ENCODE data around the gene CARMIL3.

Gene CARMIL3

GRCh38 chr14:24072881-24073877, 21.4 kb downstream of the CARMIL3 start:
- H3K36me3 ChIP-seq (ENCODE audit: control insufficient read depth, insufficient read depth, low read length, severe bottlenecking): no peaks in the 10 kb centered on the region

GRCh38 chr14:24074625-24075484, 23.0 kb downstream of the CARMIL3 start:
- Histone ChIP-seq H3K4me3 (ENCODE audit: low read length) (no peak overlapping the region), H3K27me3 (replicated peaks; ENCODE audit: control insufficient read depth, insufficient read depth, low read length) (peaks cover 90% of the 10 kb centered on the region), H3K9me3 (ENCODE audit: control insufficient read depth, low read length) (no peaks in the 10 kb centered on the region), H3K36me3 (ENCODE audit: control insufficient read depth, insufficient read depth, low read length, severe bottlenecking) (no peaks in the 10 kb centered on the region), H3K4me1 (ENCODE audit: control insufficient read depth, insufficient read depth, low read length) (no peaks in the 10 kb centered on the region), H3K9ac (ENCODE audit: low read length) (no peak overlapping the region)
- DNase-seq (ENCODE audit: low read depth): no peak

More at GRCh38 chr14:24072881-24073877, 21.4 kb downstream of the CARMIL3 start:
- DNase-seq (ENCODE audit: low read depth): no peak
- H3K9me3 ChIP-seq (ENCODE audit: control insufficient read depth, low read length): no peaks in the 10 kb centered on the region
- no peaks in the 10 kb centered on the region for H3K4me1 ChIP-seq (ENCODE audit: control insufficient read depth, insufficient read depth, low read length)
- H3K27me3 ChIP-seq (replicated peaks; ENCODE audit: control insufficient read depth, insufficient read depth, low read length): peaks cover 84% of the 10 kb centered on the region
- no peak overlapping the region for H3K4me3 ChIP-seq (ENCODE audit: low read length)
- H3K9ac ChIP-seq (ENCODE audit: low read length): no peak overlapping the region

- Histone ChIP-seq H3K4me3 (ENCODE audit: low read length) (no peak overlapping the region), H3K9me3 (ENCODE audit: control insufficient read depth, low read length) (no peaks in the 10 kb centered on the region), H3K4me1 (ENCODE audit: control insufficient read depth, insufficient read depth, low read length) (peaks cover 3% of the 10 kb centered on the region), H3K9ac (ENCODE audit: low read length) (no peak overlapping the region), H3K27me3 (replicated peaks; ENCODE audit: control insufficient read depth, insufficient read depth, low read length) (peaks cover 90% of the 10 kb centered on the region), H3K36me3 (ENCODE audit: control insufficient read depth, insufficient read depth, low read length, severe bottlenecking) (no peaks in the 10 kb centered on the region)
- no peak for DNase-seq (ENCODE audit: low read depth)
Observed at GRCh38 chr14:24075485-24076301, 23.9 kb downstream of the CARMIL3 start.

- H3K36me3 ChIP-seq (ENCODE audit: control insufficient read depth, insufficient read depth, low read length, severe bottlenecking): no peaks in the 10 kb centered on the region
- H3K4me3 ChIP-seq (ENCODE audit: low read length): no peak overlapping the region
- H3K9ac ChIP-seq (ENCODE audit: low read length): no peak overlapping the region
- H3K27me3 ChIP-seq (replicated peaks; ENCODE audit: control insufficient read depth, insufficient read depth, low read length): peaks cover 87% of the 10 kb centered on the region
- H3K4me1 ChIP-seq (ENCODE audit: control insufficient read depth, insufficient read depth, low read length): peaks cover 8% of the 10 kb centered on the region
- H3K9me3 ChIP-seq (ENCODE audit: control insufficient read depth, low read length): no peaks in the 10 kb centered on the region
- DNase-seq (ENCODE audit: low read depth): no peak
Observed at GRCh38 chr14:24076302-24076601, 24.4 kb downstream of the CARMIL3 start.

- DNase-seq (ENCODE audit: low read depth): no peak
- H3K27me3 ChIP-seq (replicated peaks; ENCODE audit: control insufficient read depth, insufficient read depth, low read length): peaks cover 86% of the 10 kb centered on the region
Observed at GRCh38 chr14:24077086-24077485, 25.3 kb downstream of the CARMIL3 start.

GRCh38 chr14:24078146-24078545, 26.3 kb downstream of the CARMIL3 start:
- Histone ChIP-seq H3K4me1 (ENCODE audit: control insufficient read depth, insufficient read depth, low read length) (peaks cover 8% of the 10 kb centered on the region), H3K27me3 (replicated peaks; ENCODE audit: control insufficient read depth, insufficient read depth, low read length) (peaks cover 85% of the 10 kb centered on the region)

More at GRCh38 chr14:24077086-24077485, 25.3 kb downstream of the CARMIL3 start:
- no peak overlapping the region for H3K9ac ChIP-seq (ENCODE audit: low read length)
- H3K4me1 ChIP-seq (ENCODE audit: control insufficient read depth, insufficient read depth, low read length): peaks cover 8% of the 10 kb centered on the region
- no peak overlapping the region for H3K4me3 ChIP-seq (ENCODE audit: low read length)
- H3K36me3 ChIP-seq (ENCODE audit: control insufficient read depth, insufficient read depth, low read length, severe bottlenecking): no peaks in the 10 kb centered on the region
- no peaks in the 10 kb centered on the region for H3K9me3 ChIP-seq (ENCODE audit: control insufficient read depth, low read length)

GRCh38 chr14:24079491-24080141, 27.8 kb downstream of the CARMIL3 start:
- H3K4me3 ChIP-seq (ENCODE audit: low read length): no peak overlapping the region
- H3K4me1 ChIP-seq (ENCODE audit: control insufficient read depth, insufficient read depth, low read length): peaks cover 8% of the 10 kb centered on the region
- no peaks in the 10 kb centered on the region for H3K9me3 ChIP-seq (ENCODE audit: control insufficient read depth, low read length)
- DNase-seq (ENCODE audit: low read depth): no peak
- no peaks in the 10 kb centered on the region for H3K36me3 ChIP-seq (ENCODE audit: control insufficient read depth, insufficient read depth, low read length, severe bottlenecking)
- H3K9ac ChIP-seq (ENCODE audit: low read length): no peak overlapping the region
- peaks cover 79% of the 10 kb centered on the region for H3K27me3 ChIP-seq (replicated peaks; ENCODE audit: control insufficient read depth, insufficient read depth, low read length)

More at GRCh38 chr14:24078146-24078545, 26.3 kb downstream of the CARMIL3 start:
- Histone ChIP-seq H3K9ac (ENCODE audit: low read length) (no peak overlapping the region), H3K9me3 (ENCODE audit: control insufficient read depth, low read length) (no peaks in the 10 kb centered on the region), H3K36me3 (ENCODE audit: control insufficient read depth, insufficient read depth, low read length, severe bottlenecking) (no peaks in the 10 kb centered on the region), H3K4me3 (ENCODE audit: low read length) (no peak overlapping the region)
- no peak for DNase-seq (ENCODE audit: low read depth)

GRCh38 chr14:24080142-24080530, 28.3 kb downstream of the CARMIL3 start:
- Histone ChIP-seq H3K27me3 (replicated peaks; ENCODE audit: control insufficient read depth, insufficient read depth, low read length) (peaks cover 74% of the 10 kb centered on the region), H3K4me1 (ENCODE audit: control insufficient read depth, insufficient read depth, low read length) (peaks cover 8% of the 10 kb centered on the region), H3K9ac (ENCODE audit: low read length) (no peak overlapping the region), H3K4me3 (ENCODE audit: low read length) (no peak overlapping the region), H3K9me3 (ENCODE audit: control insufficient read depth, low read length) (no peaks in the 10 kb centered on the region), H3K36me3 (ENCODE audit: control insufficient read depth, insufficient read depth, low read length, severe bottlenecking) (no peaks in the 10 kb centered on the region)
- DNase-seq (ENCODE audit: low read depth): no peak

- Histone ChIP-seq H3K9me3 (ENCODE audit: control insufficient read depth, low read length) (no peaks in the 10 kb centered on the region), H3K27me3 (replicated peaks; ENCODE audit: control insufficient read depth, insufficient read depth, low read length) (peaks cover 67% of the 10 kb centered on the region), H3K9ac (ENCODE audit: low read length) (peak overlapping the region; percentile 42), H3K4me1 (ENCODE audit: control insufficient read depth, insufficient read depth, low read length) (peaks cover 8% of the 10 kb centered on the region), H3K36me3 (ENCODE audit: control insufficient read depth, insufficient read depth, low read length, severe bottlenecking) (no peaks in the 10 kb centered on the region), H3K4me3 (ENCODE audit: low read length) (peak overlapping the region; percentile 78)
- DNase-seq (ENCODE audit: low read depth): peak; percentile 66
Observed at GRCh38 chr14:24080888-24081738, 29.3 kb downstream of the CARMIL3 start.

GRCh38 chr14:24081739-24082211, 30.0 kb downstream of the CARMIL3 start:
- Histone ChIP-seq H3K27me3 (replicated peaks; ENCODE audit: control insufficient read depth, insufficient read depth, low read length) (peaks cover 65% of the 10 kb centered on the region), H3K4me1 (ENCODE audit: control insufficient read depth, insufficient read depth, low read length) (peaks cover 8% of the 10 kb centered on the region), H3K9me3 (ENCODE audit: control insufficient read depth, low read length) (no peaks in the 10 kb centered on the region), H3K9ac (ENCODE audit: low read length) (no peak overlapping the region), H3K4me3 (ENCODE audit: low read length) (peak overlapping the region; percentile 78), H3K36me3 (ENCODE audit: control insufficient read depth, insufficient read depth, low read length, severe bottlenecking) (no peaks in the 10 kb centered on the region)
- no peak for DNase-seq (ENCODE audit: low read depth)
